NB4 (cell line): ENCODE results near the gene UGT2A3.

Experiments used
- DNase-seq: peaks from one replicate; pipeline ENCODE4 v3.0.0; 2010; ENCODE audit warnings: low read depth
- H3K4me3 ChIP-seq: one replicate; pipeline ENCODE4 v1.5.1; 2011; ENCODE audit warnings: mild to moderate bottlenecking, low read depth, low read length, moderate library complexity
- MAX ChIP-seq: IDR thresholded peaks from 2 replicates; pipeline ENCODE4 v1.6.1; 2011; ENCODE audit warnings: low read depth, low read length
- MYC ChIP-seq: IDR thresholded peaks from 2 replicates; pipeline ENCODE4 v1.6.1; 2011; ENCODE audit warnings: low read depth, low read length
- POLR2A ChIP-seq: IDR thresholded peaks from 2 replicates; pipeline ENCODE4 v1.6.1; 2011; ENCODE audit warnings: mild to moderate bottlenecking; ENCODE audit not compliant: insufficient read length; ENCODE audit errors: extremely low read depth
- TF ChIP-seq, protein P1 (sequence below): IDR thresholded peaks from one replicate; pipeline ENCODE4 v1.5.1; 2012; ENCODE audit warnings: low read depth, low read length

Gene UGT2A3

DNA sequence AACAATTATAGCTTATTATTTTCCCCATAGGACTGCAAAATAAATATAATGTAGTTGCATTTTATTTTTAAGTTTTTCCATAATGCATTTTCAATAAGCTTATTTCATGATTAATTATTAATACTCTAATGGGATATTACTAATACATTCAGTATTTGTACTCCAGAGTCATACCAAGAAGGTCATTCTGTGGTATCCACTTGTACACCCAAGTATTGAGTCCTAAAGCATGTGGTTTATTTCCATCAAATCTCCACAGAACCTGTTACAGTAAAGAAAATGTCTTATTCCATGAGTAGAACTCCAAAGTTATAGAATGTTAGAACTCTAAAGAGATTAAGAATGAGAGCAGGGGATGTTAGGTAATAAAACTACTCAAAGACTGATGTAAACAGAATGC is 30.6 kb downstream of the UGT2A3 start:
- TF ChIP-seq MAX (no peak), MYC (no peak), POLR2A (no peak)
- TF ChIP-seq, protein P1, sequence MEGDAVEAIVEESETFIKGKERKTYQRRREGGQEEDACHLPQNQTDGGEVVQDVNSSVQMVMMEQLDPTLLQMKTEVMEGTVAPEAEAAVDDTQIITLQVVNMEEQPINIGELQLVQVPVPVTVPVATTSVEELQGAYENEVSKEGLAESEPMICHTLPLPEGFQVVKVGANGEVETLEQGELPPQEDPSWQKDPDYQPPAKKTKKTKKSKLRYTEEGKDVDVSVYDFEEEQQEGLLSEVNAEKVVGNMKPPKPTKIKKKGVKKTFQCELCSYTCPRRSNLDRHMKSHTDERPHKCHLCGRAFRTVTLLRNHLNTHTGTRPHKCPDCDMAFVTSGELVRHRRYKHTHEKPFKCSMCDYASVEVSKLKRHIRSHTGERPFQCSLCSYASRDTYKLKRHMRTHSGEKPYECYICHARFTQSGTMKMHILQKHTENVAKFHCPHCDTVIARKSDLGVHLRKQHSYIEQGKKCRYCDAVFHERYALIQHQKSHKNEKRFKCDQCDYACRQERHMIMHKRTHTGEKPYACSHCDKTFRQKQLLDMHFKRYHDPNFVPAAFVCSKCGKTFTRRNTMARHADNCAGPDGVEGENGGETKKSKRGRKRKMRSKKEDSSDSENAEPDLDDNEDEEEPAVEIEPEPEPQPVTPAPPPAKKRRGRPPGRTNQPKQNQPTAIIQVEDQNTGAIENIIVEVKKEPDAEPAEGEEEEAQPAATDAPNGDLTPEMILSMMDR, result no peak
- no peak for DNase-seq
- H3K4me3 ChIP-seq, result no peak overlapping the region

DNA sequence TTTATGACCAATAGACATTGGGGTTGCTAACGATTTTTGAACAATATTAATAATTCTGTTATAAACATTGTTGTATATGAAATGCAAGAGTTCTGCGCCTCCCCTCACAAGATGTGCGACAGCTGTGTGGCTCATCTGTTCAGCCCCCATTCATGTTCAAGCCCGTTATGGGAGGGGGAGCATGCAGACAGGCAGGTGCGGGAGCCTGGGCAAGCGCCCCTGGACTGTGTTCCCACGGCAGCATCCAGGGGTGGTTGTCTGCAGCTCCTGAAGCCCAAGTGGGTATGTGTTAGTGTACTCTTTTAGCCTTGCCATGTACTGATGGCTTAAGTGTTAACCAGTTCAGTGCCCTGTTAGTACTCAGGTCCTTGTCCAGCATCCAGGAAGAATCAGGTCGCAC is 34.6 kb downstream of the UGT2A3 start:
- no peak for TF ChIP-seq MAX
- TF ChIP-seq, protein P1, result no peak
- TF ChIP-seq POLR2A, result no peak
- TF ChIP-seq MYC, result no peak
- H3K4me3 ChIP-seq, result no peak overlapping the region
- DNase-seq, result no peak

DNA sequence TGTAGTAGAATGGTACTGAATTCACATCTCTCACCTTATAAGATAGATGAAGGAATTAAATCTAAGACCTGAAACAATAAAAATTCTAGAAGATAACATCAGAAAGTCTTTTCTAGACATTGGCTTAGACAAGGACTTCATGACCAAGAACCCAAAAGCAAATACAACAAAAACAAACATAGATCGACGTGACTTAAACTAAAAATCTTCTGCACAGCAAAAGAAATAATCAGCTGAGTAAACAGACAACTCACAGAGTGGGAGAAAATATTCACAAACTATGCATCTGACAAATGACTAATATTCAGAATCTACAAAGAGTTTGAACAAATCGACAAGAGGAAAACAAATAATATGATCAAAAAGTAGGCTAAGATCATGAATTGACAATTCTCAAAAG is 38.8 kb downstream of the UGT2A3 start:
- DNase-seq, result no peak
- H3K4me3 ChIP-seq, result no peak overlapping the region
- TF ChIP-seq POLR2A (no peak), MAX (no peak), MYC (no peak)
- TF ChIP-seq, protein P1, result no peak

DNA sequence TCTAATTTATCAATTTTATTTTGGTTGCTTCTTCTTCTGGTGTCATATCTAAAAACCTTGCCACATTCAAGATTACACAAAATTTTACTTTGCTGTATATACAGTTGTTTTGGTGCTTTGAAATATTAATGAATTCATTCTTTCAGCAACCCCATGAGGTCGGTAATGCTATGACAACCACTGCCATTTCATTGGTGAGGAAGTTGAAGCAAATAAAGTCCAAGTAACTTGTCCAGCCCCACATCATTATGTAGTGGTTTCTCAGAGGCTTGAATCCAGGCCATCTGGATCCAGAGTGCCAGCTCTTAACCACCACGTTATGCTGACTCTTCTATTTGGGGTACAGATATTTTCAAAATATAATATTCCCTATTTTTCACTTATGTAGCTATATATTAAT is 42.2 kb downstream of the UGT2A3 start:
- DNase-seq, result no peak
- TF ChIP-seq POLR2A (no peak), MAX (no peak)
- no peak overlapping the region for H3K4me3 ChIP-seq

- DNase-seq, result no peak
- TF ChIP-seq, protein P1, result no peak
- TF ChIP-seq MYC (no peak), MAX (no peak), POLR2A (no peak)
- no peak overlapping the region for H3K4me3 ChIP-seq
Observed at GRCh38 chr4:68907788-68908700, 43.6 kb downstream of the UGT2A3 start.

DNA sequence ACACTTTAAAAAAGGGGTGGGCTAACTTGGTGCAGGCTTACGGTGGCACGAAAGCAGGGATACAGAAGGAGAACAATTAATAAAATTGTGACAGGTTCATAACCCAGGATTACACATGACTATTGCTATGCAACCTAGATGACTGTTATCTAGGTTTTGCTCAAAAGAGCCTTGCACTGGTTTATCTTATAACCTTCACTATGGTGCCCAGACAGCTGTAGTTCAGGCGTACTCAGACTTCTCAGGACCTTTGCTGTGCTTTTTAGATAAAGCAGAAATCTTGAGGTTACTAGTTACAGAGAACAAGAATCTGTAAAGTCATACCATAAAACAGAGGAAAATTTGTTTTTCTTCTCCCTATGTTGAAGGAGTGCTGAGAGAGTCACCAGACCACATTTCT is 44.4 kb downstream of the UGT2A3 start:
- DNase-seq, result no peak
- TF ChIP-seq POLR2A (no peak), MAX (no peak), MYC (no peak)
- TF ChIP-seq, protein P1, result no peak
- no peak overlapping the region for H3K4me3 ChIP-seq
